ENCODE measurements around the gene MMP20. TPM values are rescaled to one million over a fixed set of nuclear protein-coding genes. Genes with fewer than 3 reads are reported as not detected.

The MMP20 gene
- total and polyA plus RNA-seq, 2 donors (not counting 3 experiments of a cell fraction or from before 2014, with no cell fraction given): not detected

DNA sequence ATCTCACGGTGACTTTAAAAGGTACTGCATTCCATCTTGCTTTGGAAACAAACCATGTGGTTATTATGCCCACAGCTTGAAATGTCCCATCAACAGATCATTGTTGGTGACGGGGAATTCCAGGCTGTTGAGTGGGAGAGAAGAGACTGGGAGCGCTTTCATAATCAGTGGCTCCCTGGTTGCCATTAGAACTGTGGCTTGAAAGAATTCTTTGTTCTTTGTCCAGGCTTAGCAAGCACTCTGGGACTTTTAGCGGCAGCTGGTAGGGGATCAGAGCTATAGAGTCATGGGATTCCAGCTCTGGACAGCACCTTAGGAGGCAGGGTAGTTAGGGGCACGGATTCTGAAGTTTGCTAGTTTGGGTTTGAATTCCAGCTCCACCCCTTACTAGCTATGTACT is 22.0 kb downstream of the MMP20 start:
- Histone ChIP-seq H3K4me1 (ENCODE audit: control insufficient read depth, extremely low read depth, insufficient read depth, low read length) (peaks cover 27% of the 10 kb centered on the region), H3K36me3 (ENCODE audit: control insufficient read depth in 2 of 2, extremely low read depth in 1 of 2, insufficient read depth in 2 of 2, low read length in 2 of 2) (no peaks in the 10 kb centered on the region), H3K4me2 (ENCODE audit: insufficient read depth, low read length) (no peak overlapping the region), H3K4me3 (replicated peaks in 1 of 3; ENCODE audit: insufficient read depth in 1 of 3, low read depth in 1 of 3, low read length in 3 of 3) (no peak overlapping the region), H4K20me1 (replicated peaks; ENCODE audit: control insufficient read depth, extremely low read depth, insufficient read depth, low read length) (no peaks in the 10 kb centered on the region), H3K79me2 (ENCODE audit: control insufficient read depth, insufficient read depth, low read length) (no peaks in the 10 kb centered on the region), H3K9ac (replicated peaks; ENCODE audit: extremely low read depth, insufficient read depth, low read length) (no peak overlapping the region), H3K9me1 (replicated peaks; ENCODE audit: control insufficient read depth, extremely low read depth, insufficient read depth, low read length) (no peaks in the 10 kb centered on the region), H3K27ac (ENCODE audit: insufficient read depth, low read depth, low read length) (no peak overlapping the region), H2AFZ (ENCODE audit: low read depth, low read length) (no peak overlapping the region), H3K9me3 (replicated peaks; ENCODE audit: control insufficient read depth, insufficient read depth, low read length) (no peaks in the 10 kb centered on the region), H3K27me3 (ENCODE audit: control insufficient read depth in 2 of 2, insufficient read depth in 2 of 2, low read length in 2 of 2) (no peaks in the 10 kb centered on the region)
- intact Hi-C loops (cut with micrococcal nuclease): no loop called here
- ChIA-PET CTCF (interaction anchor here (1.4 to 3.0 kb wide), 5 partner anchors 9 to 261 kb away, joined by 4 to 14 read pairs (median 9); no protein-coding TSS in a partner anchor), POLR2A (no interaction called here)
- TF ChIP-seq MYC (IDR thresholded peaks at IDR 0.05; ENCODE audit: low read depth, low read length) (no peak), POLR2AphosphoS5 (IDR thresholded peaks at IDR 0.05; ENCODE audit: insufficient read depth, low read depth, low read length) (no peak), FOS (IDR thresholded peaks at IDR 0.05; ENCODE audit: borderline replicate concordance, insufficient read depth, low read length) (no peak), GATA2 (IDR thresholded peaks at IDR 0.05; ENCODE audit: insufficient read depth, insufficient read length, low read depth, low read length) (no peak), JUN (IDR thresholded peaks at IDR 0.05; ENCODE audit: borderline replicate concordance, insufficient read depth, insufficient read length, low read depth) (no peak), POLR2A (IDR thresholded peaks at IDR 0.05; ENCODE audit: low read depth, low read length) (no peak), EZH2 (IDR thresholded peaks at IDR 0.05; ENCODE audit: borderline replicate concordance, low read depth, low read length, severe bottlenecking) (no peak)
- TF ChIP-seq, protein P1, sequence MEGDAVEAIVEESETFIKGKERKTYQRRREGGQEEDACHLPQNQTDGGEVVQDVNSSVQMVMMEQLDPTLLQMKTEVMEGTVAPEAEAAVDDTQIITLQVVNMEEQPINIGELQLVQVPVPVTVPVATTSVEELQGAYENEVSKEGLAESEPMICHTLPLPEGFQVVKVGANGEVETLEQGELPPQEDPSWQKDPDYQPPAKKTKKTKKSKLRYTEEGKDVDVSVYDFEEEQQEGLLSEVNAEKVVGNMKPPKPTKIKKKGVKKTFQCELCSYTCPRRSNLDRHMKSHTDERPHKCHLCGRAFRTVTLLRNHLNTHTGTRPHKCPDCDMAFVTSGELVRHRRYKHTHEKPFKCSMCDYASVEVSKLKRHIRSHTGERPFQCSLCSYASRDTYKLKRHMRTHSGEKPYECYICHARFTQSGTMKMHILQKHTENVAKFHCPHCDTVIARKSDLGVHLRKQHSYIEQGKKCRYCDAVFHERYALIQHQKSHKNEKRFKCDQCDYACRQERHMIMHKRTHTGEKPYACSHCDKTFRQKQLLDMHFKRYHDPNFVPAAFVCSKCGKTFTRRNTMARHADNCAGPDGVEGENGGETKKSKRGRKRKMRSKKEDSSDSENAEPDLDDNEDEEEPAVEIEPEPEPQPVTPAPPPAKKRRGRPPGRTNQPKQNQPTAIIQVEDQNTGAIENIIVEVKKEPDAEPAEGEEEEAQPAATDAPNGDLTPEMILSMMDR (IDR thresholded peaks at IDR 0.05; ENCODE audit: extremely low read depth in 1 of 2, insufficient read depth in 1 of 2, low read depth in 1 of 2, low read length in 2 of 2): no peak
- TF ChIP-seq, protein P2, sequence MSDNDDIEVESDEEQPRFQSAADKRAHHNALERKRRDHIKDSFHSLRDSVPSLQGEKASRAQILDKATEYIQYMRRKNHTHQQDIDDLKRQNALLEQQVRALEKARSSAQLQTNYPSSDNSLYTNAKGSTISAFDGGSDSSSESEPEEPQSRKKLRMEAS (IDR thresholded peaks at IDR 0.05; ENCODE audit: insufficient read depth, insufficient read length): no peak
- FAIRE-seq (no peak), DNase-seq (ENCODE audit: low read depth, low spot score) (no peak)
- dilution Hi-C loops (cut with MboI; ENCODE audit: extremely low pct_ligation_motif_present, low sequenced_read_pairs): no loop called here
- no TSS peak for BruUV-seq (replicated peaks)

Data from endothelial cell of umbilical vein (primary cell).